Measurements from ENCODE around the gene KRTAP19-3.
"Not testable (repeated sequence)": the region's sequence is repeated elsewhere in the genome, so short reads cannot be mapped to it uniquely, and the experiment has no call there.

KRTAP19-3 gene

DNA sequence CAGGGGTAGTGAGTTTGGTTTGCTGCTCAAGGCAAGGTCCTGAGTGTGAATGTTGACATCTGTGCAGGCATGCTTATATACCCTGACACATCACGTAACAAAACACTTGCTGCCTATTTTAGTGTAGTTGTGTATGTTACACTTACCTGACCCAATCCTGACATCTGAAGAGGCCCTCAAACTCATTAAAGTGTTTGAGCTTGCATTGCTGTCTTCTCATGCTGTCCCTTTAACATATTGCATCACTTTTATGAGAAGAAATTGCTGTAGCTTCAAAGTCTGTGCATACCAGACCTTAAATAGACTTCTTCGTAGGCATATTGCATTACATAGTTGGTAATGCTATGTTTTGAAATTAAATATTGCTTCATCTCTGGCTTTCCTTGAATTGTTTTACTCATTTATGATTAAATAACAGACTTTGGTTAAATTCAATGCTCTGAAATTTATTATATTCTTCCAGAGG is at the start of gene KRTAP19-3:
KRTAP19-3 (minus strand) TSS at position 51 of the 466 bp plus-strand sequence. CDS start 56 bp downstream, outside the sequence.
- no peak for DNase-seq (ENCODE audit: low read depth in 2 of 2)

GRCh38 chr21:30518876-30519275 is 27.1 kb upstream of the KRTAP19-3 start:
- no peak for DNase-seq (ENCODE audit: low read depth in 2 of 2)

DNA sequence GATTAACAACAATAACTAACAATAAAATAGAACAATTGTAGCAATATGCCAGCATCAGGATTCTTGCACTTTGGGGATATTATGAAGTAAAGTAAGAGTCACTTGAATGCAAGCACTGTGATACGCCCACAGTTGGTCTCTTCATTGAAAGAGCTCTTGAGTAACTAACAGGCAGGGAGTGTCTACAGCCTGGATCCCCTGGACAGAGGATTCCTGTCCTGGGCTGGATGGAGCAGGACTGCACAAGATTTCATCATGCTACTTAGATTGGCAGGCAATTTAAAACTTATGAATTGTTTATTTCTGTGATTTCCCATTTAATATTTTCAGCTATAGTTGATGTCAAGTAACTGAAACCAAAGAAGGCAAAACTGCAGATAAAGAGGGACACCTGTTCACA is 23.9 kb upstream of the KRTAP19-3 start:
- DNase-seq (ENCODE audit: low read depth in 2 of 2): no peak

DNA sequence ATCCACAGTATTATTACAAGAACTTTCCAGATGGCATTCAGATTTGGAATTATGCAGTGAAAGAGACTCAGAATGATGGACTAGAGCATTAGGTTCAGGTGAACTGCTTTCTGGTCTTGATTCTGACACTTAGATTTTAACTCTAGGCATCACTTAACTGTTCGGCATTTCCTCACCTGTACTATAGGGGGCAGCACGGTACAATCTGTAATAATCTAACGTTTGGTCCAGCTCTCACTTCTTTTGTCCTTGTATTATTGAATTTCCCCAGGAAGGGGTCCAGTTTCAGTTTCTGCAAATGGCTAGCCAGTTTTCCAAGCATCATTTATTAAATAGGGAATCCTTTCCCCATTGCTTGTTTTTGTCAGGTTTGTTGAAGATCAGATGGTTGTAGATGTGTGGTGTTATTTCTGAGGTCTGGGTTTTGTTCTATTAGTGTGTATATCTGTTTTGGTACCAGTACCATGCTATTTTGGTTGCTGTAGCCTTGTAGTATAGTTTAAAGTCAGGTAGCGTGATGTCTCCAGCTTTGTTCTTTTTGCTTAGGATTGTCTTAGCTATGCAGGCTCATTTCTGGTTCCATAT is 13.9 kb upstream of the KRTAP19-3 start:
- DNase-seq (ENCODE audit: low read depth in 2 of 2): not testable (repeated sequence)

GRCh38 chr21:30502041-30502440 is 10.2 kb upstream of the KRTAP19-3 start, which contains the start of gene KRTAP19-5:
Gene KRTAP19-5, minus strand, starts transcription at chr21:30502141. Its CDS starts 51 bp downstream, at chr21:30502090.
- DNase-seq (ENCODE audit: low read depth in 2 of 2): no peak

GRCh38 chr21:30497065-30497464 is 5.3 kb upstream of the KRTAP19-3 start, which contains the start of gene KRTAP19-4:
Gene KRTAP19-4, minus strand, starts transcription at chr21:30497165. Its CDS starts 55 bp downstream, at chr21:30497110.
- DNase-seq (ENCODE audit: low read depth in 2 of 2): no peak

DNA sequence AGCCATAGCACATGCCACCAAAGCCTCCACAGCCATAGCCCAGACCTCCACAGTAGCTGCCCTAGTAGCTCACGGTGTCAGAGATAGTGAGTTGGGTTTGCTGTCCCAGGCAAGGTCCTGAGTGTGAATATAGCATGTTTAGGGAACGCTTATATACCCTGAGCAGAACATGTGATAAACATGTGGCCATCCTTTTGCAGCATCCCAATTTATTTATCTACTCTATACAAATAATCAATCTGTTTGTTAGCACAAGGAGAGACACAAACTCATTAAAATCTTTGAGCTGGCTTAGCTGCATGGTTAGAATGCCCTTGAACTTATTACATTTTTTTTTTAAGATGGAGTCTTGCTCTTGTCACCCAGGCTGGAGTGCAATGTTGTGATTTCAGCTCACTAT is 4.5 kb downstream of the KRTAP19-3 start, which contains the start of gene KRTAP19-2:
KRTAP19-2 (minus strand) TSS at position 101 of the 400 bp plus-strand sequence; CDS start at position 13, 88 bp downstream.
- no peak for DNase-seq (ENCODE audit: low read depth in 2 of 2)

DNA sequence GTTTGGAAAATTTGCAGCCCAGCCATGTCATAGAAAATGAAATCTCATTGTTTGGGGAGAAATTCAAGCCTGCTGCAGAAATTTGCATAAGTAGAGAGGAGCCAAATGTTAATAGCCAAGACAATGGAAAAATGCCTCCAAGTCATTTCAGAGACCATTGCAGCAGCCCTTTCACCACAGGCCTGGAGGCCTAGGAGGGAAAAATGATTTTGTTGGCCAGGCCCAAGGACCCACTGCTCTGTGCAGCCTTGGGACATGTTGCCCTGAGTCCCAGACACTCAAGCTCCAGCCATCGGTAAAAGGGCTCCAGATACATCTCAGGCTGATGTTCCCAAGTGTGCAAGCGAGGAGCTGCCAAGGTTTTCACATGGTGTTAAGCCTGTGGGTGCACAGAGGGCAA is 5.6 kb downstream of the KRTAP19-3 start:
- DNase-seq (ENCODE audit: low read depth in 2 of 2): no peak

GRCh38 chr21:30482130-30482529 is 9.7 kb downstream of the KRTAP19-3 start:
- DNase-seq (ENCODE audit: low read depth in 2 of 2): no peak

- no peak for DNase-seq (ENCODE audit: low read depth in 2 of 2)
Measured at GRCh38 chr21:30480145-30480544, 11.7 kb downstream of the KRTAP19-3 start, which contains the start of gene KRTAP19-1. Gene KRTAP19-1, minus strand, starts transcription at chr21:30480367. Its CDS starts 50 bp downstream, at chr21:30480317.

- no peak for DNase-seq (ENCODE audit: low read depth in 2 of 2)
Measured at GRCh38 chr21:30479259-30479658, 12.6 kb downstream of the KRTAP19-3 start.

- no peak for DNase-seq (ENCODE audit: low read depth in 2 of 2)
Measured at GRCh38 chr21:30478004-30478403, 13.8 kb downstream of the KRTAP19-3 start.

DNA sequence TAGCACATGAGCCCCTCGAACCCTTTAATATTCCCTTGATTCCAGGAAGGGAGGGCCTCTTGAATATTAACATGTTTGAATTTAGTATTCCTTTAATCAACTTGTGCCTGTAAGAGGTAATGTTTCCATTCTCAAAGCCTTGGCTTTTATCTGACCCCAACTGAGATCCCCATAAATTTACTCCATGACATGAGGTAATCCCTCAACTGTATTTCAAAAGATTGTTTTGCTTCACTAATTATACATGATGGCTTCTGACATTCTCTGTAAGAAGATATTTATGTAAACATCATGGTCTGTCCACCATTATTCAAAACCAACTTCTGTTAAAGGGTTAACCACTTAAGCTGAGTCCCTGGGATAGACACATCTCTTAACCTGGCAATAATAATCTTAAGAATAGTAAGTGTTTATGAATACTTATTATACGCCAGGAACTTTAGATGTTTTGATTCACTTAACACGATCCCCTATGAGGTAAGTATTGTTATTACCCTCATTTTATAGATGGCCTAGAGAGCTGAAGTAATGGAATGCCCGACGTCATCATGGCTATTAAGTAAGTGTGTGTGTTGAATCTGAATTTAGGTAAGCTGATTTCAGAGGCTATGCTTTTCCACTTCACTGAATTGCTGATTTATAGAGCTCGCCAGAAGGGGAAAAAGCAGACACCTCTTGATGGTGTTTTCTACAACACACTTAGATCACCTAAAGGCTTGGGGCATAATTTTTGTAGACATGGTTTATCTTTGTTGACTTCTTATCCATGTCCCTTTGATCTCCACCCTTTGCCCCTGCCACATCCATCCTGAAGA is 22.7 kb downstream of the KRTAP19-3 start:
- DNase-seq (ENCODE audit: low read depth in 2 of 2): no peak

GRCh38 chr21:30463713-30464112 is 28.1 kb downstream of the KRTAP19-3 start:
- DNase-seq (ENCODE audit: low read depth in 2 of 2): no peak

DNA sequence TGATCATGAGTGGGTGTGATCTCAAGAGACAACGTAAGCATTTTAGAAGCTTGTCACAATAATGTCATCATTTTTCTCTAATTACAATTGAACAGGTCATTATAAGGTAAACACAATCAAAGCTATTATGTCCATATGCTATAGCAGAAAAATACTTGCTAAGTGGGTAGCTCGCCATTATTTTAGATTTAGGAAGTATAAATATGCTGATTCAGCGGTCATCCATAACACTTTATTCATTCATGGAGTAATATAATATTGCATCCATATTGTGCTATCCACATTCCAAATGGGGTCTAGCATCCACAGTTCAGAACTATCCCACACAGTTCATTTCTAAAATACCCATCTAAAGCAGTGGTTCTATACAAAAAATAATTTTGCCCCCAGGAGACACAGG is 43.3 kb downstream of the KRTAP19-3 start:
- no peak for DNase-seq (ENCODE audit: low read depth in 2 of 2)

GRCh38 chr21:30447056-30447455 is 44.8 kb downstream of the KRTAP19-3 start:
- DNase-seq (ENCODE audit: low read depth in 2 of 2): no peak

DNA sequence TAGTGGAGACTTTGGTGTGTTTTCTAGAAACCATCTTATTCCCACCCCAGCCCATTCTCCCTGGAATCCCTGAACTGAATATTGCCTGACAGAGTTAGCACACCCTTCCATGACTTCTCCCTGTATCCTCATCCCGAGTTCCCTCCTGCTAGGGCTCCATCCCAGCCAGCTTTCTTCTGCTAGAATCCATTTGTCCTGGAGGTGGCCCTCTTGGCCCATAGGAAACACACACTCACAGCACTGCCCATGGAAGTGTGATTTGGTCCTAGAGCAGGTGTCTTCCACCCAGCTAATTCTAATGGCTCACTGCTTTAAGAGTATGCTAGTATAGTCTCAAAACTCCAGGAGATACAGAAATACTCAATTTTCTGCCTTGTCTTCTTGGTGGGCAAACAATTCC is 47.6 kb downstream of the KRTAP19-3 start:
- DNase-seq (ENCODE audit: low read depth in 2 of 2): no peak

- no peak for DNase-seq (ENCODE audit: low read depth in 2 of 2)
Measured at GRCh38 chr21:30443226-30443625, 48.6 kb downstream of the KRTAP19-3 start.
